NCI-H446 (cell line): ENCODE measurements around the gene DAPK1.

Experiments used
- DNase-seq, 2 experiments: peaks; one replicate each; lab custom pipeline; 2025; lab: John Stamatoyannopoulos, UW

Gene DAPK1

DNA sequence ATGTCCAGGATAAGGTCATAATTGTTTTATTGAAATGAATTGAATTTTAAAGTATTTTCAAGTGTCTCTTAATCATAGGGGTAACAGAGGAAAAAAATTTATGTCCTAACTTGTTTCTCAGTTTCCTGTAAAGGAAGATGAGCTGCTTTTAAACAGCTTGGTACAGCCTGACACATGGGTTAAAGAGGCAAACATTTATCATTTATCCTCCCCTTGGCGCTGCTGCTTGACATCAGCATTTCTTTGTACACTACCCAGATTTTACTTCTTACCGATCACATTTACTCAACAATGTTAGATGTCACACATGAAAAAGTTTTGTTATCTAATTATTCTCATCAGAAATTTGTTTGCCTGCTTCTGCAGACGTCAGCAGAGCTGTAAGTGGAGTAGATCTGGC is 148.9 kb downstream of the DAPK1 start:
- DNase-seq, result no peak

DNA sequence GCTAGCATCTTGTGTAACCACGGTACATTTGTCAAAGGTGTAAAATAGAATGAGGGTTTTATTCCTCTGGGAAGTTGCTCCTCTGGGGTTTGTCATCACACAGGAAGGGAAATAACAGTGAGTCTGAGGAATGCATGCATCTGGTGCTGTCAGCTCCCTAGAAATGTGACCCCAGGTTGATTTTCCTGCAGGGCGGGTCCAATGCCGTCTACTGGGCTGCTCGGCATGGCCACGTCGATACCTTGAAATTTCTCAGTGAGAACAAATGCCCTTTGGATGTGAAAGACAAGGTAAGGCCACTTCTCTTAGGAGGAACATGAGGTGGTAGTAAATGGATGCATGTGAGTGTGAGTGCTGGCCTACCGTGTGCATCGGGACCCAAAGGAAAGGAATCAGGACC is 149.4 kb downstream of the DAPK1 start:
- no peak for DNase-seq

- no peak for DNase-seq
Measured at GRCh38 chr9:87648606-87649005, 150.9 kb downstream of the DAPK1 start.

- no peak for DNase-seq
Measured at GRCh38 chr9:87650611-87651295, 153.1 kb downstream of the DAPK1 start.

- DNase-seq, result no peak
Measured at GRCh38 chr9:87651431-87651830, 153.8 kb downstream of the DAPK1 start.

GRCh38 chr9:87653941-87654340 is 156.3 kb downstream of the DAPK1 start:
- no peak for DNase-seq

- DNase-seq, result no peak
Measured at GRCh38 chr9:87655731-87656130, 158.1 kb downstream of the DAPK1 start.

- no peak for DNase-seq
Measured at GRCh38 chr9:87656485-87656884, 158.8 kb downstream of the DAPK1 start.

- DNase-seq, result no peak
Measured at GRCh38 chr9:87657190-87657589, 159.5 kb downstream of the DAPK1 start.

DNA sequence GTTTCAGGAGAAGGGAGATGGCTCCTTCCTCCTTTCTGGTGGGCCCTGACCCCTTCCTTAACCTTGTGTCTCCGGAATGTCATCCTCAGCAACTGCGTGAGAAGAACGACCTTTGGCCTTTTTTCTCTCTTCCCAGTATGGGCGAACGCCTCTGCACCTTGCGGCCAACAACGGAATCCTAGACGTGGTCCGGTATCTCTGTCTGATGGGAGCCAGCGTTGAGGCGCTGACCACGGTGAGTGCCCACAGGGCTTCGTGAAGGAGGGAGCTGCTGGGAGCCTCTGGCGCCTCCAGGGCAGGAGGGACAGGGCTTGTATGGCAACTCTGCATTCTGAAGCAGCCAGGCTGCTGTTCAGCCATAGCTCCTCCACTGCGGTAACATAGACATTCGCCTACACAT is 160.2 kb downstream of the DAPK1 start:
- no peak for DNase-seq

DNA sequence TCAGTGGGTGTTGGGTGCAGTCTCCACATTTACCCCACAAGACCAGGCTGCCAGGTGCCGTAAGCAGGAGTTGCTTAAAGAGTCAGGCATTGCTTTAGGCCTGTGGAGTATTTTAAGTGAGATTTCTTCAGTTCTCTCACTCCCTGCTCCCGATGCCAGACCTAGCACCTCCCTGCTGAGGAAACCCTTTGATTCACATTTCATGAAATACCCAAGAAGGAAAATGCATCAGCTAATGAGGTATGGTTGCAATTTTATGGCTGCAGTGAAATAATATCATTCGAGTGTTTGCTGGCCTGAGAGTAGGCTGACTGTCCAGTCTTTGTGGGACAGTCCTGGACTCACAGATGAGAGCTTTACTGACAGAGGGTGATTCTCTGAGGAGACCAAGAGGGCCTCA is 160.8 kb downstream of the DAPK1 start:
- DNase-seq, result no peak

DNA sequence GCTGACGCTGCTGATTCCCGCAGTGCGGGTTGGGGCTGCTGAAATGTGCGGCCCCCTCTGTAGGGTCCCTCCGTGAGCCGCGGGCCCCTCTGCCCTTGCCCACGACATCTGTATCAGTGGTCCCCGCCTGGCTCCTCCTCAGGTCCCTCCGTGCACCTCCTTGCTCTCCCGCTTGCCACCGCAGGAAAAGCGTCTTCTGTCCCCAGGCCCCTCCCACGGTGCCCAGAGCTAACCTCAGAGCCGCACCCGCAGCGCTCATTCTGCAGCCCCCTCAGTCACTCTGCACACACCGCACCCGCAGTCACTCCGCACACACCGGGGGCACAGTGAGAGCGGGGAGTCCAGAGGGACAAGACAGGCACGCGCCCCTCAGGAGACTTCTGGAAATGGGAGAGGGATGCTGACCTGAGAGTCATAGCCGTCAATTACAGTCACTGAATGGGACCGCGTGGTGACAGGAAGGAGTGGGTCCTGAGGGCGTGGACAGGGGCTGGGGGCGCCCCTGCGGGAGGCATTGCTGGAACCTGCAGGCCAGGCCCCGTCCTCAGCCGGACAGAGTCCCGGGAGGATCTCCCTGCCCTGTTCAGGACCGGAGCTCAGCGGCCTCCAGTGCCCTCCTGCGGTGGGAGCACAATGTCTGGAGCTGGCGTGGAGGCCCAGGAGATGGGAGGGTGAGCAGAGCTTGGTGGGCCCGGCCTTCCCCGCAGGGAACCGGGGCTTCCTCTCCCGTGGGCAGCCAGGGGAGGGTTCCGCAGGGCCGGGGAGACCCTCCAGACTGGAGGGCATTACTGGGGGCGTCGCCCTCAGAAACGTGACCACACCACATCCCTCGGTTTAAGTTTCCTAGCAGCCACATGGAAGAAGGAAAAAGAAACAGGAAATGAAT is 162.1 kb downstream of the DAPK1 start:
- no peak for DNase-seq

DNA sequence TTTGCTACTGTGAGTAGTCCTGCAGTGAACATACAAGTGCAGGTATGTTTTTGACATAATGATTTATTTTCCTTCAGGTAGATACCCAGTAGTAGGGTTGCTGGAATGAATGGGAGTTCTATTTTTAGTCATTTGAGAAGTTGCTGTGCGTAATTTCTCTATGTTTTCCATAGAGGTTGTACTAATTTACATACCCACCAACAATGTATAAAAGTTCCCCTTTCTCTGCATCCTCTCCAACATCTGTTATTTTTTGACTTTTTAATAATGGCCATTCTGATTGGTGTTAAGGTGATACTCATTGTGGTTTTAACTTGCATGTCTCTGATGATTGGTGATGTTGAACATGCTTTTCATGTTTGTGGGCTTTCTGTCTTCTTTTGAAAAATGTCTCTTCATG is 163.6 kb downstream of the DAPK1 start:
- no peak for DNase-seq

GRCh38 chr9:87662808-87663528 is 165.3 kb downstream of the DAPK1 start:
- DNase-seq, result peak in 1 of 2 experiments; percentile 28

- no peak for DNase-seq
Measured at GRCh38 chr9:87663556-87663955, 165.9 kb downstream of the DAPK1 start.

DNA sequence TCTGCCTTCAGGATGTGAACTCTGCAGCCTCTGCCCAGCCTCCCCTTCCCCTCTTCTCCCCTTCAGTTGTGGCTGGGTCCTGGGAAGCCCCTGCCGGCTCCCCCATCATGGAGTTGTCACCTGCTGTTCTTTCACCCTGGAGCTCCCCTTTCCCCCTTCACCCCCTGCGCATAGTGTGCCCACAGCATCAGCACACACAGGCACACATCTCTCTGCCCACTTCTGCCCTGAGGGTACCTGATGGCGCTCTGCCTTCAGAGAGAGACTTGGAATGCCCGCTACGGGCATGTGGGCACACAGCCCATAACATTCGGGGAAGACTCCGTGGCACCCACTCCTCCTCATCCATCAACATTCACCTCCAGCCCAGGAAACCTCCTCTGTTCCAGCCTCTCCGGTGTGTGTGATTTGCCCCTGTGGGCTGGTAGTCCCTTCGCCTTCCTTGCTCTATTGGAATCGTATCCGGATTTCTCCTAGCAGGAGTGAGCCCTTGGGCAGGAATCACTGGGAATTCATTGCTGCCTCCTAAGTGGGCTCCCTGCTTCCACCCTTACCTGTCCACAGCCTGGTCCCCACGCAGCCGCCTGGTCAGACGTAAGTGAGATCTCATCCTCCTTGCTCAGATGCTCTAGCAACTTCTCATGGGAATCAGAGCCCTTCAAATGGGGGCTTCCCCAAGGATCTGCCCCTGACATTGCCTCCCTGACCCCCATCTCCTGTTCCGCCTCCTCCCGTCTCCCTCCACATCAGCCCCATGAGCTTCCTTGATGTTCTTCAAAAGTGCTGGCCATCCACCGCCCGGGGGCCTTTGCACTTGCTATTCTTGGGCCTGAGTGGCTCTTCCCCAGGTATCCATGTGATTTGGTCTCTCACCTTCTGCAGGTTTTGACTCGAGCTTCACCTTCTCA is 166.7 kb downstream of the DAPK1 start:
- DNase-seq, result no peak

GRCh38 chr9:87665505-87665904 is 167.8 kb downstream of the DAPK1 start:
- no peak for DNase-seq

DNA sequence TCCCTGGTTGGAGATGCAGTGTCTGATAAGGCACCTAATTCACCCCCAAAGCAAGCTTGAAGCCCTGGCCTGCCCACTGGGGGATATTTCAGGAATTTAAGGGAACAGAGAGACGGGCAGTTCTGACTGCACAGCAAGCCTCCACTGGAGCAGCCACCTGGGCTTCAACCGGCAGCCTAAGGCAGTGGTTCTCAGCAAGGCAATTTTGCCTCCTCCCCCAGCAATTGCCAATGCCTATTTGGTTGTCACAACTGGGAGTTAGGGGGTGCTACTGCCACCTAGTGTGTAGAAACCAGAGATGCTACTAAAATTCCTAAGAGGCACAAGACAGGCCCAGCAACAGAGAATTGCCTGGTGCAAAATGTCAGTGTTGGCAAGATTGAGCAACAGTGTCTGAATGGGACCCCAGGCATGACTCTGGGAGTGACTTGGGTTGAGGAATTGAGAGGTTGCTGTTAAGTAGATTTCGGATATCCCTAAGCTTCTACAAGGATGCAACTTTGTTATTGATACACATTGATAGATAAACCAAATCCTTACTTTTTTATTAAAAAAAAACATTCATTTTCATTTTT is 169.6 kb downstream of the DAPK1 start:
- DNase-seq, result no peak

- no peak for DNase-seq
Measured at GRCh38 chr9:87668222-87668621, 170.6 kb downstream of the DAPK1 start.

- DNase-seq, result no peak
Measured at GRCh38 chr9:87668722-87669121, 171.1 kb downstream of the DAPK1 start.

- DNase-seq, result no peak
Measured at GRCh38 chr9:87670572-87671264, 173.1 kb downstream of the DAPK1 start.
